C4-2B (cell line): Measurements from ENCODE around the gene POTEB2.
"Not testable (repeated sequence)": the region's sequence is repeated elsewhere in the genome, so short reads cannot be mapped to it uniquely, and the experiment has no call there.

Experiments
- ZFX ChIP-seq: fragments of 450-650 bp; IDR thresholded peaks from 2 replicates; pipeline ENCODE4 v1.6.1; 2017
- TF ChIP-seq, protein P1 (sequence below): fragments of 450-650 bp; conservative IDR thresholded peaks from 2 replicates; pipeline ENCODE4 v1.5.1; 2017; ENCODE audit warnings: mild to moderate bottlenecking

DNA sequence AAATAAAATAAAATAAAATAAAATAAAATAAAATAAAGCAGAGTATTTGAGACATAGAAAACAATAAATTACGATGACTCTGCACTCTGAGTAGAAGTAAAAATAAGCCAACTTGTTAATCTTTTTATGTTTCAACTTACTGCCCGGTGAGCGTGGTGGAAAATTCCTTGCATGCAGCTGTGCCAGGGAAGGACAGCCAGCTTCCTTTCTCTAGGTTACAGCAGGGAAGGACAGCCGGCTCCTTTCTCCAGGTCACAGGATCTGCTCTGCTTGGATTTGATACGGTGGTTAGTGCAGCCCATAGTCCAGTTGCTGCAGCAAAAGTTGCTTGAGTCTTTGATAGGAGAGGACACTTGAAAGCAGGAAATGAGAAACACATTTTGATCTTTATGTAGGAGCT, 13.8 kb upstream of the POTEB2 start:
- TF ChIP-seq, protein P1, sequence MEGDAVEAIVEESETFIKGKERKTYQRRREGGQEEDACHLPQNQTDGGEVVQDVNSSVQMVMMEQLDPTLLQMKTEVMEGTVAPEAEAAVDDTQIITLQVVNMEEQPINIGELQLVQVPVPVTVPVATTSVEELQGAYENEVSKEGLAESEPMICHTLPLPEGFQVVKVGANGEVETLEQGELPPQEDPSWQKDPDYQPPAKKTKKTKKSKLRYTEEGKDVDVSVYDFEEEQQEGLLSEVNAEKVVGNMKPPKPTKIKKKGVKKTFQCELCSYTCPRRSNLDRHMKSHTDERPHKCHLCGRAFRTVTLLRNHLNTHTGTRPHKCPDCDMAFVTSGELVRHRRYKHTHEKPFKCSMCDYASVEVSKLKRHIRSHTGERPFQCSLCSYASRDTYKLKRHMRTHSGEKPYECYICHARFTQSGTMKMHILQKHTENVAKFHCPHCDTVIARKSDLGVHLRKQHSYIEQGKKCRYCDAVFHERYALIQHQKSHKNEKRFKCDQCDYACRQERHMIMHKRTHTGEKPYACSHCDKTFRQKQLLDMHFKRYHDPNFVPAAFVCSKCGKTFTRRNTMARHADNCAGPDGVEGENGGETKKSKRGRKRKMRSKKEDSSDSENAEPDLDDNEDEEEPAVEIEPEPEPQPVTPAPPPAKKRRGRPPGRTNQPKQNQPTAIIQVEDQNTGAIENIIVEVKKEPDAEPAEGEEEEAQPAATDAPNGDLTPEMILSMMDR, result not testable (repeated sequence)
- TF ChIP-seq ZFX, result not testable (repeated sequence)
